Fibroblast of the aortic adventitia (primary cell): ENCODE measurements around the gene ANKRD33B. TPM values are rescaled to one million over a fixed set of nuclear protein-coding genes. Genes with fewer than 3 reads are reported as not detected.
A peak's percentile ranks its signal among the peaks of the same experiment; 100 is the strongest.

ENCODE experiments used
- DNase-seq: peaks from one replicate; pipeline ENCODE4 v3.0.0-alpha.2; 2010; ENCODE audit warnings: low read depth
- H3K4me3 ChIP-seq: 2 replicates; pipeline ENCODE4 v1.5.1; 2011; ENCODE audit warnings: low read depth, mild to moderate bottlenecking, control low read depth, low read length, moderate library complexity
- total RNA-seq: library from RNA; depleted of rRNA; stranded (reverse); fragments of >200 nt; gene quantifications from 2 replicates; pipeline ENCODE4 v1.2.3, GENCODE V29; 2012; ENCODE audit warnings: low replicate concordance
- TF ChIP-seq, protein P1 (sequence below): IDR thresholded peaks from 2 replicates; pipeline ENCODE4 v1.5.1; 2011; ENCODE audit warnings: mild to moderate bottlenecking, low read length, control low read depth, inconsistent platforms; ENCODE audit not compliant: insufficient read depth

Gene ANKRD33B
- total RNA-seq, 1 donor = 11.3 TPM

DNA sequence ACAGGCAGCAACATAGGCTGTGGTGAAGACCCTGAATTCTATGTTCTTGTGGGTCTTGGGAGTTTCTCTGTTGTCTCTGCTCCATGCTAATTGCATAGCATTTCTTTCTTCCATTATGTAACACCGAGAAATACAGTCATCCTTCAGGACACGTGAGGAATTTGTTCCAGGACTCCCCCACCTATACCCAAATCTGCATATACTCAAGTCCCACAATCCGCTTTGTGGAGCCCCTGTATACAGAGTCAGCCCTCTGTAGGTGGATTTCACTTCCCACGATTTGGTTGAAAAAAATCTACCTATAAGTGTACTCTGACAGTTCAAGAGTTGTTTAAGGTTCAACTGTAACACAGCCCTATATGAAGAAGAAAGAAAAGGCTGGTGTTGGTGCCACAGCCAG is 22.1 kb downstream of the ANKRD33B start:
- no peak for DNase-seq
- no peak overlapping the region for H3K4me3 ChIP-seq
- TF ChIP-seq, protein P1, sequence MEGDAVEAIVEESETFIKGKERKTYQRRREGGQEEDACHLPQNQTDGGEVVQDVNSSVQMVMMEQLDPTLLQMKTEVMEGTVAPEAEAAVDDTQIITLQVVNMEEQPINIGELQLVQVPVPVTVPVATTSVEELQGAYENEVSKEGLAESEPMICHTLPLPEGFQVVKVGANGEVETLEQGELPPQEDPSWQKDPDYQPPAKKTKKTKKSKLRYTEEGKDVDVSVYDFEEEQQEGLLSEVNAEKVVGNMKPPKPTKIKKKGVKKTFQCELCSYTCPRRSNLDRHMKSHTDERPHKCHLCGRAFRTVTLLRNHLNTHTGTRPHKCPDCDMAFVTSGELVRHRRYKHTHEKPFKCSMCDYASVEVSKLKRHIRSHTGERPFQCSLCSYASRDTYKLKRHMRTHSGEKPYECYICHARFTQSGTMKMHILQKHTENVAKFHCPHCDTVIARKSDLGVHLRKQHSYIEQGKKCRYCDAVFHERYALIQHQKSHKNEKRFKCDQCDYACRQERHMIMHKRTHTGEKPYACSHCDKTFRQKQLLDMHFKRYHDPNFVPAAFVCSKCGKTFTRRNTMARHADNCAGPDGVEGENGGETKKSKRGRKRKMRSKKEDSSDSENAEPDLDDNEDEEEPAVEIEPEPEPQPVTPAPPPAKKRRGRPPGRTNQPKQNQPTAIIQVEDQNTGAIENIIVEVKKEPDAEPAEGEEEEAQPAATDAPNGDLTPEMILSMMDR = no peak

- TF ChIP-seq, protein P1 = no peak
- no peak for DNase-seq
- H3K4me3 ChIP-seq = no peak overlapping the region
Measured at GRCh38 chr5:10586555-10586954, 22.7 kb downstream of the ANKRD33B start.

GRCh38 chr5:10588109-10588775 is 24.4 kb downstream of the ANKRD33B start:
- H3K4me3 ChIP-seq = no peak overlapping the region
- TF ChIP-seq, protein P1 = no peak
- DNase-seq = no peak

GRCh38 chr5:10588779-10589447 is 25.0 kb downstream of the ANKRD33B start:
- no peak for DNase-seq
- TF ChIP-seq, protein P1 = no peak
- H3K4me3 ChIP-seq = no peak overlapping the region

DNA sequence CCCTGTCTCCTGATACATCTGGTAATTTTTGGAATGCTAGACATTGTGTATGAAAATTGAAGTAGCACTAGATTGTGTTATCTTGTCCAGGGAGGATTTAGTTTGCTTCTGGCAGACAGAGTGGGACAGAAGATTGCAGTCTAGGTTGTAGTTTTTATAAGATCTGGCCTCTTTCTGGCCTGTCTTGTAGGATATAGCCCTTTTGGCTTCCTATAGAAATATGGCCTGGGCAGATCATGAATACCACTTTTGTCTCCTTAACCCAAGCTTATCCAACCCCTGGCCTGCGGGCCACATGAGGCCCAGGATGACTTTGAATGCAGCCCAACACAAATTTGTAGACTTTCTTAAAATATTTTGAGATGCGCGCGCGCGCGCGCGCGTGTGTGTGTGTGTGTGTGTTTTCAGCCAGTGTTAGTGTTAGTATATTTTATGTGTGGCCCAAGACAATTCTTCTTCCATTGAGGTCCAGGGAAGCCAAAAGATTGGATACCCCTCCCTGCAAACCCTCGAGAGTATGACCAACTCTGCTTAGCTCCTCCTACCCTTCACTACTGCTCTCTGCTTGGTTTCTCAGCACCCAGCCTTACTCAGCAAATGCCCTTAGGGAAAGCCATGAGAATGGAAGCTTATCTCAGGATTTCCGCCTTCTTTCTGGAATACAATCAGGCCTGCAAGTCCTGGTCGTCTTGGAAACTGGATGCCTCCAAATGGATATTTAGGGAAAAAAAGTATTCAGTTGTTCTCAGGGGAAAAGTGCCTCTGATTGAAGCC is 26.5 kb downstream of the ANKRD33B start:
- no peak overlapping the region for H3K4me3 ChIP-seq
- TF ChIP-seq, protein P1 = no peak
- DNase-seq = peak; percentile 93

GRCh38 chr5:10591159-10591558 is 27.3 kb downstream of the ANKRD33B start:
- H3K4me3 ChIP-seq = no peak overlapping the region
- DNase-seq = no peak
- TF ChIP-seq, protein P1 = no peak
